IMR-90 (cell line): ENCODE data around the gene ZXDC. TPM values are rescaled to one million over a fixed set of nuclear protein-coding genes. Genes with fewer than 3 reads are reported as not detected.

Experiments
- ATAC-seq: fragments of 200-7000 bp; cut with Tn5 transposase; 2 replicates; pipeline ENCODE4 v1.9.1; 2020; ENCODE audit warnings: low read depth, mild to moderate bottlenecking, moderate library complexity
- Bru-seq: library from RNA; stranded (reverse); fragments of 400-500 nt; gene quantifications from one replicate; lab custom pipeline; 2021; lab: Mats Ljungman, UMichigan
- BruChase-seq, 2 experiments: library from RNA; stranded (reverse); fragments of 400-500 nt; gene quantifications; one replicate each; lab custom pipeline; 2021; lab: Mats Ljungman, UMichigan
- BruUV-seq: library from RNA; stranded (reverse); fragments of 400-500 nt; replicated peaks from 2 replicates; lab custom pipeline; 2021; lab: Mats Ljungman, UMichigan
- CTCF ChIA-PET: fragments of 300-600 bp; formaldehyde crosslinking; extraction: SDS; loops from one replicate; lab custom pipeline; 2021; ENCODE audit warnings: antibody characterized with exemption; lab: Yijun Ruan, JAX
- POLR2A ChIA-PET: fragments of 300-600 bp; sonication (Branson Sonifier 250); formaldehyde crosslinking; loops from one replicate; lab custom pipeline; 2022; ENCODE audit warnings: antibody characterized with exemption; ENCODE audit not compliant: unreplicated experiment; lab: Charles Lee
- DNase-seq: peaks from one replicate; pipeline ENCODE4 v3.0.0; 2013
- H2AFZ ChIP-seq: replicated peaks from 2 replicates; pipeline ENCODE3; 2013; ENCODE audit warnings: low read length, mild to moderate bottlenecking; ENCODE audit not compliant: poor library complexity
- H2AK5ac ChIP-seq: 2 replicates; pipeline ENCODE4 v1.6.1; 2013; ENCODE audit warnings: low read depth, low read length, inconsistent platforms
- H2AK9ac ChIP-seq: replicated peaks from 2 replicates; pipeline ENCODE3; 2013; ENCODE audit warnings: mild to moderate bottlenecking, low read depth, low read length, moderate library complexity; ENCODE audit not compliant: poor library complexity
- H2BK120ac ChIP-seq: 2 replicates; pipeline ENCODE4 v1.6.1; 2013; ENCODE audit warnings: low read depth, low read length, inconsistent platforms
- H2BK15ac ChIP-seq: 3 replicates; pipeline ENCODE4 v1.6.1; 2013; ENCODE audit warnings: low read depth, low read length, inconsistent platforms
- H2BK20ac ChIP-seq: 2 replicates; pipeline ENCODE4 v1.6.1; 2013; ENCODE audit warnings: low read depth, mild to moderate bottlenecking, inconsistent platforms, low read length, moderate library complexity
- H2BK5ac ChIP-seq: 2 replicates; pipeline ENCODE4 v1.6.1; 2013; ENCODE audit warnings: mild to moderate bottlenecking, low read depth, low read length, inconsistent platforms; ENCODE audit not compliant: poor library complexity, severe bottlenecking
- H3K14ac ChIP-seq: replicated peaks from 2 replicates; pipeline ENCODE4 v1.6.1; 2013; ENCODE audit warnings: low read depth, low read length, inconsistent platforms
- H3K18ac ChIP-seq: 2 replicates; pipeline ENCODE4 v1.6.1; 2013; ENCODE audit warnings: low read depth, low read length, control low read depth
- H3K23ac ChIP-seq: 2 replicates; pipeline ENCODE4 v1.6.1; 2013; ENCODE audit warnings: low read depth, low read length, inconsistent platforms
- H3K27ac ChIP-seq: 2 replicates; pipeline ENCODE4 v1.5.1; 2013; ENCODE audit warnings: mild to moderate bottlenecking, control low read depth, low read length; ENCODE audit not compliant: insufficient read depth
- H3K27me3 ChIP-seq: 2 replicates; pipeline ENCODE4 v1.6.1; 2013; ENCODE audit warnings: low read length; ENCODE audit not compliant: control insufficient read depth, insufficient read depth
- H3K36me3 ChIP-seq: 2 replicates; pipeline ENCODE4 v1.6.1; 2013; ENCODE audit warnings: low read length, mixed read lengths; ENCODE audit not compliant: control insufficient read depth, insufficient read depth
- H3K4ac ChIP-seq: 2 replicates; pipeline ENCODE4 v1.6.1; 2013; ENCODE audit warnings: low read depth, low read length, inconsistent platforms
- H3K4me1 ChIP-seq: 2 replicates; pipeline ENCODE4 v1.6.1; 2013; ENCODE audit warnings: low read length, mixed read lengths; ENCODE audit not compliant: control insufficient read depth, insufficient read depth
- H3K4me2 ChIP-seq: 2 replicates; pipeline ENCODE4 v1.6.1; 2013; ENCODE audit warnings: low read depth, mild to moderate bottlenecking, control low read depth, low read length, moderate library complexity
- H3K4me3 ChIP-seq: 2 replicates; pipeline ENCODE4 v1.5.1; 2013; ENCODE audit warnings: low read depth, mild to moderate bottlenecking, control low read depth, low read length, moderate library complexity; ENCODE audit not compliant: insufficient read depth
- H3K56ac ChIP-seq: 2 replicates; pipeline ENCODE4 v1.6.1; 2013; ENCODE audit warnings: low read length, inconsistent platforms; ENCODE audit not compliant: insufficient read depth; ENCODE audit errors: extremely low read depth
- H3K79me1 ChIP-seq, 2 experiments: 2 replicates each; pipeline ENCODE4 v1.6.1; 2013; ENCODE audit warnings: low read length in 2 of 2, inconsistent platforms in 1 of 2, low read depth in 1 of 2
- H3K9ac ChIP-seq: 2 replicates; pipeline ENCODE4 v1.6.1; 2013; ENCODE audit warnings: low read depth, low read length, control low read depth
- H3K9me1 ChIP-seq: 2 replicates; pipeline ENCODE4 v1.6.1; 2013; ENCODE audit warnings: low read length, inconsistent platforms; ENCODE audit not compliant: insufficient read depth
- H3K9me3 ChIP-seq: 2 replicates; pipeline ENCODE4 v1.6.1; 2013; ENCODE audit warnings: low read length; ENCODE audit not compliant: control insufficient read depth, insufficient read depth
- H4K20me1 ChIP-seq: 2 replicates; pipeline ENCODE4 v1.6.1; 2013; ENCODE audit warnings: low read length, inconsistent platforms; ENCODE audit not compliant: insufficient read depth
- H4K5ac ChIP-seq: 2 replicates; pipeline ENCODE4 v1.6.1; 2013; ENCODE audit warnings: mild to moderate bottlenecking, low read depth, low read length, control low read depth
- H4K8ac ChIP-seq, 2 experiments: 2 replicates each; pipeline ENCODE4 v1.6.1; 2013; ENCODE audit warnings: low read depth in 2 of 2, low read length in 2 of 2, control low read depth in 1 of 2, inconsistent platforms in 1 of 2
- H4K91ac ChIP-seq: 2 replicates; pipeline ENCODE4 v1.6.1; 2013; ENCODE audit warnings: low read depth, low read length, inconsistent platforms; ENCODE audit not compliant: insufficient read depth
- BHLHE40 ChIP-seq: fragments of 150-350 bp; IDR thresholded peaks from 2 replicates; pipeline ENCODE4 v1.6.1; 2016; ENCODE audit warnings: mild to moderate bottlenecking, low read depth, low read length
- CEBPB ChIP-seq: IDR thresholded peaks from 2 replicates; pipeline ENCODE4 v1.6.1; 2012; ENCODE audit warnings: low read depth, low read length, improper control_type of control experiment
- CTCF ChIP-seq: conservative IDR thresholded peaks from 2 replicates; pipeline ENCODE4 v1.5.1; 2012; ENCODE audit warnings: mild to moderate bottlenecking, low read depth, low read length, improper control_type of control experiment
- FOS ChIP-seq: fragments of 150-350 bp; IDR thresholded peaks from 2 replicates; pipeline ENCODE4 v1.6.1; 2016; ENCODE audit warnings: low read depth, low read length
- POLR2A ChIP-seq: IDR thresholded peaks from 2 replicates; pipeline ENCODE4 v1.6.1; 2012; ENCODE audit warnings: mild to moderate bottlenecking, low read depth, low read length
- RAD21 ChIP-seq: IDR thresholded peaks from 2 replicates; pipeline ENCODE4 v1.6.1; 2012; ENCODE audit warnings: low read length, improper control_type of control experiment
- RCOR1 ChIP-seq: IDR thresholded peaks from 2 replicates; pipeline ENCODE4 v1.6.1; 2012; ENCODE audit warnings: mild to moderate bottlenecking, low read length, improper control_type of control experiment; ENCODE audit not compliant: insufficient replicate concordance
- WGBS, 2 experiments: methylation state at CpG; one replicate each; pipeline versions ENCODE4 v1.1.5 to v1.1.7; 2013; ENCODE audit warnings: missing lambda C conversion rate in 2 of 2; ENCODE audit not compliant: insufficient read length in 1 of 2; ENCODE audit errors: extremely low coverage in 2 of 2; 5-methylcytosine and 5-hydroxymethylcytosine counted together
- dilution Hi-C: fragments of 300-500 bp; cut with HindIII; formaldehyde crosslinking; loops from one replicate; pipeline ENCODE4 v1.14.3; 2018; ENCODE audit warnings: low sequenced_read_pairs; ENCODE audit not compliant: unreplicated experiment
- in situ Hi-C: fragments of 300-500 bp; cut with MboI; formaldehyde crosslinking; loops from 3 replicates; pipeline ENCODE4 v1.14.3; 2019; ENCODE audit warnings: low sequenced_read_pairs, inconsistent platforms, mixed read lengths
- intact Hi-C: fragments of 100-400 bp; cut with micrococcal nuclease; formaldehyde crosslinking; loops from 2 replicates; pipeline ENCODE4 v1.10.0; 2022
- long read RNA-seq: library from polyadenylated mRNA; unstranded; transcript quantifications from one replicate; pipeline ENCODE4 v2.0.0, GENCODE V29; 2021; ENCODE audit not compliant: unreplicated experiment
- polyA plus RNA-seq, 3 experiments: library from polyadenylated mRNA; depleted of rRNA; stranded (reverse); fragments of >200 nt; gene quantifications; 2 replicates each; pipeline ENCODE4 v1.2.3, GENCODE V29; 2012; ENCODE audit warnings: low replicate concordance in 1 of 3
- total RNA-seq: library from RNA; depleted of rRNA; stranded (reverse); fragments of >200 nt; gene quantifications from 2 replicates; pipeline ENCODE4 v1.2.3, GENCODE V29; 2012; rRNA removed

ZXDC gene
- total RNA-seq, result 13.1 and 14.3 TPM in 2 replicates
- 11.5 and 12.2 TPM in 2 replicates for polyA plus RNA-seq (2012; rRNA removed)
- polyA plus RNA-seq (2012; cell fraction: cytosol; rRNA removed), result 7.3 and 7.8 TPM in 2 replicates
- polyA plus RNA-seq (2012; cell fraction: nucleus; rRNA removed; ENCODE audit: low replicate concordance), result 24.3 and 25.6 TPM in 2 replicates
- percentile 80 among the genes with signal in this experiment for Bru-seq, nascent RNA
- BruChase-seq, experiment 1, labeled RNA remaining after a 6-hour chase, result percentile 88 among the genes with signal in this experiment
- percentile 93 among the genes with signal in this experiment for BruChase-seq, experiment 2, labeled RNA remaining after a 2-hour chase
- long read RNA-seq, transcript ZXDC-201 (6 exons, 2,579 nt), result major isoform, 7 of 18 reads
- long read RNA-seq, partial matches to known transcripts, result 0 of 18 reads
- long read RNA-seq, other reads (novel, unspliced or antisense), result 10 of 18 reads

GRCh38 chr3:126475413-126476114 lies at the start of gene ZXDC:
TSS of gene ZXDC (minus strand) at chr3:126475891. CDS start at chr3:126475865, 26 bp downstream.
- peak within 1 kb of the TSS; percentile 72 for H3K18ac ChIP-seq
- H3K9ac ChIP-seq, result peak within 1 kb of the TSS; percentile 66
- peaks cover 35% of the 10 kb centered on the region for H4K20me1 ChIP-seq
- peak within 1 kb of the TSS; percentile 27; the same call in 1 of the 2 replicates for H2AK5ac ChIP-seq
- peak within 1 kb of the TSS; percentile 32 for H2BK5ac ChIP-seq
- peaks cover 31 to 45% of the 10 kb centered on the region in 2 experiments for H3K79me1 ChIP-seq
- H2BK20ac ChIP-seq, result 0 out of 2 replicates have a peak within 1 kb of the TSS, but pooled peaks have one; percentile 23
- H4K91ac ChIP-seq, result peak within 1 kb of the TSS; percentile 85
- ChIA-PET POLR2A (no interaction called here), CTCF (interaction anchor here (0.6 kb wide), 1 partner anchor 20 kb away, joined by 3 read pairs; no protein-coding TSS in a partner anchor)
- BruUV-seq, result TSS peak; percentile 76
- peak within 1 kb of the TSS; percentile 77 for H3K4me3 ChIP-seq
- peak within 1 kb of the TSS; percentile 26; the same call in 1 of the 2 replicates for H3K56ac ChIP-seq
- H3K27me3 ChIP-seq, result no peaks in the 10 kb centered on the region; the same call in 1 of the 2 replicates
- peak; percentile 91 for DNase-seq
- H2BK120ac ChIP-seq, result peak within 1 kb of the TSS; percentile 67; the same call in 1 of the 2 replicates
- no peaks in the 10 kb centered on the region for H3K9me3 ChIP-seq
- H2AK9ac ChIP-seq, result peak within 1 kb of the TSS; percentile 77
- H2BK15ac ChIP-seq, result no peak within 1 kb of the TSS
- H3K27ac ChIP-seq, result peak within 1 kb of the TSS; percentile 46
- peak; percentile 90 for ATAC-seq
- peak within 1 kb of the TSS; percentile 84 for H3K23ac ChIP-seq
- H4K8ac ChIP-seq, result peak within 1 kb of the TSS; percentile 95 to 99
- H3K9me1 ChIP-seq, result peaks cover 26% of the 10 kb centered on the region
- 0% methylated on average over 26 of the region's 112 CpGs; no CpG with 5 or more reads in 1 of the 2 experiments for WGBS, 2 experiments
- H2AFZ ChIP-seq, result peak within 1 kb of the TSS; percentile 100
- TF ChIP-seq RCOR1 (no peak), POLR2A (peak; percentile 76), CEBPB (no peak), RAD21 (peak; percentile 39), BHLHE40 (peak; percentile 41; the same call in 1 of the 2 replicates), CTCF (peak; percentile 51), FOS (no peak)
- H3K14ac ChIP-seq, result peak within 1 kb of the TSS; percentile 98
- in situ Hi-C loops, result no loop called here
- intact Hi-C loops, result loop anchor here (5.0 to 10.0 kb wide), 2 partner anchors 218 to 341 kb away; no protein-coding TSS in a partner anchor
- peak within 1 kb of the TSS; percentile 70 for H4K5ac ChIP-seq
- H3K4me1 ChIP-seq, result peaks cover 16% of the 10 kb centered on the region
- dilution Hi-C loops, result no loop called here
- H3K4ac ChIP-seq, result peak within 1 kb of the TSS; percentile 92
- peak within 1 kb of the TSS; percentile 99 for H3K4me2 ChIP-seq
- H3K36me3 ChIP-seq, result peaks cover 9% of the 10 kb centered on the region
